Amniotic stem cell (primary cell): ENCODE data around the gene CTDP1.

Experiments used
- DNase-seq: peaks from one replicate; lab custom pipeline; 2025; lab: John Stamatoyannopoulos, UW

Gene CTDP1

DNA sequence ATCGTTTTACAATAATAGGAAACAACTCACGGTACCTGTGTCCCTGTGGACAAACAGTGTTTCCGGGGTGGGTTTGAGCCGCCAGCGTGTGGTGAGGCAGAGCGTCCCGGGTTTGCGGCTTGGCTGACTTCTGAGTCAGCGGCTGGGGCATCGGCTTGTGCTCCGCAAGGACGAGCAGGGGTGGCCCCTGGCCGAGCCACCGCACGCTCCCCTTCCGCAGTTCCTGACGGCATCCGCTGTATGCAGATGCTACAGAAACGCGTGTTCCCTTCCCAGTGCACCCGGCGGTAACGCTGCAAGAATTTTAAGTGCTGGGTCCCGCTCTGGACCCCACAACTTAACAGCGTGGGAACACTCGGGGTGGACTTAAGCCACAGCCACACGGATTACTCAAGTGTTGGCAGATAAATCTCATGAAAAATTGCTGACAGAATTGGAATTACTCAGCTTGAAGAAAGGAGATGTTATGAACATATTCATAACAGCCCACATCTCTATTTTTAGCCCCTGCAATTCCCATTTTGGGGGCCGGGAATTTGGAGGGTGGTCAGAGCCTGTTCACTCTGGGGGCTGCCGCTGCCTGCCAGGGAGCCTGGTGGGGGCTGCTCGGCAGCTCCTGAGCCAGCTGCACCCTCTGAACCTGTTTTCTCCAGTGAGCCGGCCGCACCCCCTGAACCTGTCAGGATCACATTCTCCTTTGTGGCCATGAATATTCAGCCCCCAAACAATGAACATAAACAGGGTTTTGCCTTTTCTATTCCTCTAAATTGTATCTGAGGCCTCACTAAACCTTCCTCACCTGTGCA is 105.6 kb downstream of the CTDP1 start:
- no peak for DNase-seq

- no peak for DNase-seq
Measured at GRCh38 chr18:79785831-79786230, 106.2 kb downstream of the CTDP1 start.

DNA sequence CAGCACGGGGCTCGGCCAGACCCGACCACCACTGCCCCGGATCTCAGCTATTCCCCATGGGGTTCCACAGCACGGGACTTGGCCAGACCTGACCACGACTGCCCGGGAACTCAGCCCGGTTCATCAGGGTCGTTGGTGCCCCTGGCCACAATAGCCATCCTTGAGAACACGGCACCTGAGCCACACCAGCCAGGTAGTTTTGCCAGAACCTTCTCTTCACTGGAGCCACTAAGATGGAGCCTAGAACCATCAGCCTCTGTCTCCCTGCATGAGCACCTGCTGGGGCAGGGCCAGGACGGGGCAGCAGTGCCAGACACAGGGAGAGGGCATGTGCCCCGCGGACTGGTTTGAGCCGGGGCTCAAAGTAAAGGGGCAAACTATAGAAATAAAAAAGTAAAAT is 106.7 kb downstream of the CTDP1 start:
- DNase-seq: no peak

GRCh38 chr18:79786786-79787526 is 107.4 kb downstream of the CTDP1 start:
- DNase-seq: no peak

DNA sequence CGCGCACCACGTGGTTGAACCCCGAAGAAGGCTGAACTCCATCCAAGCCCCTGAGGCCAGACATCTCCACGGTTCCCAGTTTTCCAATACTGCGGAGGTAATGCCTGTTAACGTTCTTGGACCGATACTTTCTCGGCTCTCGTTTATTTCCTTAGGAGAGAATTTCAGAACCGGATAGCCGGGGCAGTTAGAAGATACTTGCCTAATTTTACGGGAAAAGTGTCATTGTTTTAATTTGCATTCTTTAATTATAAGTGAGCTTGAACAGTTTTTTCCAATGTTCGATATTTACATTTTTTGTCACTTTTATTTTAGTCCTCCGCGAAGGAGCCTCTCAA is 107.9 kb downstream of the CTDP1 start:
- no peak for DNase-seq

DNA sequence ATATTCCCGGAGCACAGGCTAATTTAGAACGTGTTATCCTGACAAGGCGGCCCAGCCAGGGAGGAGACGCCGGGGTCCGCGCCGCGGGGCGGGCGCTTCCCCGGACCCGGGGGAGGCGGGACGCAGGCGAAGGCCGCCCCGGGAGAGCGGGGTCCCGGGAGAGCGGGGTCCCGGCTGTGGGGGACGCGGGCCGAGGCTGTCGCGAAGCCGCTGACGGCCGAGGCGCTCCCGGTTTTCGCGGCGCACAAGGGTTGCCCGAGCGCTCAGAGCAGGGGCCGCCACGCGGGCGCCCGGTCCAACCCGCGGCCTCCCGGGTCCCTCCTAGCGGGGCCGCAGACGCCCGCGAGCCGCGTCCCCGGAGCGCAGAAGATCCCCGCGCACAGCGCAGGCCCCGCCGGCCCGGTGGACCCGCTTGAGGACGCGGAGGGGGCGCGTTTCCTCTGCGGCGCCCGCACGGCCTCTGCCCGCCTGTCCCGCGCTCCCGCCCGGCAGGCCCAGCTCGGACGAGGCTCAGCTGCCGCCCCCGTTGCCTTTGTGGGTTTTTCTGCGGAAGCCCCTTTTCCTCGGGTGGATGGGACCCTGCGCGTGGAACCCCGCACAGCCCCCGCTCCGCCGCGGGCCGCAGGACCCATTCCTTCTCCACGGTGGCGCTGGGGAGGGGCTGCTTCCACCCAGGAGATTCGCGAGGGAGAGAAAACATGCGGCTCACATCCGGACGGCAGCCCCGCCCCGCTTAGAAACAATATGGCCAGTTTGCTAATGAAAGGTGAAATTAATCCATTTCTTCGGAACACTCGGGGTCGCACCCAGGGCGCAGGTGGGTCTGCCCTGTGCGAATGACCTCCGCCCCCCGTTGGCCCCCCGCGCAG is 108.5 kb downstream of the CTDP1 start:
- no peak for DNase-seq

DNA sequence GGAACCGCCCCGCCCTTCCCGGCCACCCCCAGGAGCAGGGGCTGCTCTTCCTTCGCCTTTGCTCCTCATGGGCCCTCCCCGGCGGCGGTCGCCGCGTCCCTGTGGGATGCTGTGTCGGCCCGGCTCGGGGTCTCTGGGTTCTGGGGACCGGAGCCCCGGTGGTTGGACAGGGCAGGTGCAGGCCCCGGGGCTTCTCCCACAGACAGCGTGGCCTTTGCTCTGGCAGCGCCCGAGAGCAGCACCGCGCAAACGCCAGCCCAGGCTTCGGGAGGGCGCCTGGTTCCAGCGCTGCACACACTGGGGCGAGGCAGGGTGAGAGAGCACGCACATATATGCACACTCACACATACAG is 109.1 kb downstream of the CTDP1 start:
- DNase-seq: no peak

GRCh38 chr18:79789091-79789891 is 109.7 kb downstream of the CTDP1 start:
- no peak for DNase-seq

DNA sequence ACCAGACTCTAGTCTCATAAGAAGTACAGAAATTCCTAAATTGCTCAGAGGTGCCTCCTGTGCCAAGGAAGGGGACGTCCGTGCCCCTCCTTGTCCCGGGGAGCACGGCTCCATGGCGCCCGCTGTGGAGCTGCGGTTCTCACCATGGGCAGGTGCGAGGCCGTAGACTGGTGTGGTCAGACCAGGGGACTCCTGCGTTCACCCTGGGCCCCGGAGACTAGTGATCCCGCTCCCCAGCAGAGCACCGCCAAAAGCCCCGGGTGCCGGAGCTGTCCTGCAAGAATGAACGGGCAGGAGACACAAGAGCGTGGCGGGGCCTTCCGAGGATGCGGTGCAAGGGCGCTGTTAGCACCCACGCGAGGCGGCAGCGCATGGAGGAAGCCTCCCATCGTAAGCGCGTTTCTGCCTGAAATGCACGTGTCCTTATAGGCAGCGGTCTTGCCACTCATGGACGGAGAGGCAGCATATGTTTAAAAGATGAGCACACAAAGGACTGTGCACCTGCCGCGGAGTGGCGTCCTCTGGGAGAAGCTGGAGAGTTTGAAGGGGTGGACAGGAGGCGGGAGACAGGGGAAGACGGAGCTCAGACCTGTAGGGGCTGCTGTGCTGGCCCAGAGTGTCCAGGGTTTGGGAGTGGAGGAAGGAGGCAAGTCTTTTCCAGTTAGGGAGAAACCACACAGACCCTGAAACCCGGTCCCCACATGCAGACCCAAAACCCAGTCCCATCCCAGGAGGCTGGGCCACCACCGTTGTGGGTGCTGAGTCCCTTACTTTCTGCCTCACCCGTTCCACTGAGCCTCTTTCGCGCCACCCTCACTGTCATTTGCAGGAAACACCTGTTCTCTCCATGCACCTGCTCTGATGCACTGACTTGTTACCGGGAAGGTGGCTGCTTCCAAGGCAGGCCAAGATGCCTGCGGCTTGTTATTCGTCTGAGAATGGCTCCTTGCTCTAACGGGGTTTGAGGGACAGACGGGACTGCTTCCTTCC is 110.6 kb downstream of the CTDP1 start:
- no peak for DNase-seq

DNA sequence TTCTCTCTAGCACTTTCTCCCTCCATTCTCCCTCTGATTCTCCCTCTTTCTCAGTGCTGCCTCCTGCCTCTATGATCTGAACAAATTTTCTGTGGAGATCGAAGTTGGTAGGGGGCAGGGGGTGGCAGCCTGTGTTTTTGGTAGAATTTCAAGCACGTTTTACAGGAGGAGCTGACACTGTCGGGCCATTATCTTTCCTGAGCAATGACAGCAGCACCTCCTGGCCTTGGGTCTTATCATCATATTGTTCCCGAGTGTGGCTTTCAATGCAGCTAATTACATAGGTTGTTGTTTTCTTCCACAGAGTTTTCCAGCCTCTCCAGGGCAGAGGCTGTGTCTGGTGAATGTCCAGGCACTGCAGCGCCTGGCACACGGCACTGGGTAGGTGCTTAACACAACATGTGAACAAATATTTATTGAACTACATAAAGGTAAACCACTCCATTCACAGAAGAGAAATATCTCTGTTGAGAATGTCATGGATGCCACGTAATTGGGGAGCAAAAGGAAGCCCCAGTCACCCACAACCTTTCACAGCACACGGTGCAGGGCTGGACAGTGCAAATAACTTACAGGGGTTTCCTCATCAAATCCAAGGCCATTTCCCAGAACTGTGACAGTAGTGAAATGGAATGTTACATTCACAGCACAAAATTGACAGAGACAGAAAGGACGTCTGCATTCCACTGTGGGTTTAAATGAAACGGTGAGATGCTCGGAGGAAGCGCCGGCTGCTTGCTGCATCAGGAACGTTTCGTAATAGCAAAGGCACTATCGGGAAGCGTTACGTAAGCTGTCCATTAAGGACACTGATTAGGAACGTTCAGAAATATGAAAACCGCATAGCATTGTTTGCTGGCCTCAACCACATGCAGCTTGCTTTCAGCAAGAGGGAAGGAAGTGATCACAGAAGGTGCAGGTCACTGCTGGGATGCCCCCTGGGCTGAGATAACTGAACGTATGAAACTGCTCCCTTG is 111.7 kb downstream of the CTDP1 start:
- peak; percentile 50 for DNase-seq

GRCh38 chr18:79792096-79792987 is 112.7 kb downstream of the CTDP1 start:
- DNase-seq: no peak

DNA sequence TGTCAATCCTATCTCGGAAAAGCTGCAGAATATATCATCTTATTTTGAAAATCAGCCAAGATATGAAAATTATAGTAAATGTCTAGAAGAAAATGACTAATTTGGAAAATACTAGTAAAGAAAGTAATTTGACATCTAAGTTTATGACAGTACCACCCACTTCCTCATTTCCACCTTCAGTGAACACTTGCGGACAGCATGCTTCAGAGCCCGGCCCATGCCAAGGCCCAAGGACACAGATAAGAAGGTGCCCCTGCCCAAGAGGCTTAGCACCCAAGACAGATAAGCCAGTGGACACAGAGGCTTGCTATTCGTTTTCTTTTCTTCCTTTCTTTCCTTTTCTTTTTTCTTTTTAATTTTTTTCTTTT is 113.4 kb downstream of the CTDP1 start:
- no peak for DNase-seq

GRCh38 chr18:79794846-79795245 is 115.2 kb downstream of the CTDP1 start:
- DNase-seq: no peak

DNA sequence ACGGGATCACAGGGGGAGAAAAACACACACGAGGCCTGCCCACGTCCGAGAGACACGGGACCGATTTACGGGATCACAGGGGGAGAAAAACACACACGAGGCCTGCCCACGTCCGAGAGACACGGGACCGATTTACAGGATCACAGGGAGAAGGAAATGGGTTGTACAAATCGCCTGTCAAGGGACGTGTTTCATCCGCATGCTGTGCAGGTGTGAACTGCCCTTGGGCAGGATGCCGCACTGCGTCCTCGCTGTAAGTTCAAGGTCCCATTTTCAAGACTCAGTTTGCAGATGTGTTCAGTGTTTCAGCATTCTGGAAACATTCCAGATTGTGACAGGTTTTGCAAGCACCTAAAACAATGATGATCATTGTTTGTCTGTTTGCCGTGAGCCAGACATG is 115.8 kb downstream of the CTDP1 start:
- DNase-seq: no peak

DNA sequence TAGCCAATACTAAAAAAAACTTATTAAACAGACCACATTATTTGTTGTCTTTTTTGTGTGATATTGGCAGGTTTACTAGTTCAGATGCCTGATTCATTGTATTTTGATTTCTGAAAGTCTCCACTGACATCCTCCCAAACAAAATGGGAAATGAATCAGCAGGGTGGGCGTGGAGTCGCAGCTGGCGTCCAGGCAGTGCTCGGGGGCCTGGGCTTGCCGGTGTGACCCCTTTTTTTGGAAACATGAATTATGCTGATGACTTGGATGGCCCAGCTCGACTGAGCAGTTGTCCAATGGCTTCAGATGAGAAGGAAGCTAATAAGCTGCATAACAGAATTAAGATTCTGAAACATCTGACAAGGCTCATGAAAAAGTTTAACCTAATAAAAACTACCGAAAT is 116.4 kb downstream of the CTDP1 start:
- no peak for DNase-seq

- no peak for DNase-seq
Measured at GRCh38 chr18:79796531-79797405, 117.2 kb downstream of the CTDP1 start.

GRCh38 chr18:79797518-79798345 is 118.1 kb downstream of the CTDP1 start, which contains the start of gene KCNG2:
Gene KCNG2 (plus strand): TSS chr18:79797938. CDS start chr18:79863668, 65,730 bp downstream.
- DNase-seq: no peak
